ENCODE results near the gene TLCD3B.

TLCD3B gene

GRCh38 chr16:30030841-30031413, at the start of gene TLCD3B:
TLCD3B (minus strand) TSS chr16:30031271; CDS start chr16:30030527, 744 bp downstream.
- no peak for DNase-seq (ENCODE audit: low spot score)

GRCh38 chr16:30079480-30079879, 48.4 kb upstream of the TLCD3B start:
- no peak for DNase-seq (ENCODE audit: low spot score)

- no peak for DNase-seq (ENCODE audit: low spot score)
These were observed 47.7 kb upstream of the TLCD3B start for GRCh38 chr16:30078744-30079143.

GRCh38 chr16:30077656-30078055, 46.6 kb upstream of the TLCD3B start:
- no peak for DNase-seq (ENCODE audit: low spot score)

GRCh38 chr16:30076276-30076791, 45.3 kb upstream of the TLCD3B start:
- DNase-seq (ENCODE audit: low spot score) = no peak

- DNase-seq (ENCODE audit: low spot score) = peak; percentile 94
These were observed 44.6 kb upstream of the TLCD3B start, which contains the start of gene PPP4C for GRCh38 chr16:30075503-30076275. PPP4C (plus strand) TSS chr16:30075994; CDS start chr16:30076378, 384 bp downstream.

- DNase-seq (ENCODE audit: low spot score) = no peak
These were observed 39.4 kb upstream of the TLCD3B start for GRCh38 chr16:30070490-30070889.

- no peak for DNase-seq (ENCODE audit: low spot score)
These were observed 38.8 kb upstream of the TLCD3B start for GRCh38 chr16:30069611-30070462.

- no peak for DNase-seq (ENCODE audit: low spot score)
These were observed 37.9 kb upstream of the TLCD3B start for GRCh38 chr16:30068750-30069610.

- DNase-seq (ENCODE audit: low spot score) = no peak
These were observed 37.3 kb upstream of the TLCD3B start for GRCh38 chr16:30068333-30068732.

- no peak for DNase-seq (ENCODE audit: low spot score)
These were observed 36.5 kb upstream of the TLCD3B start for GRCh38 chr16:30067584-30067916.

GRCh38 chr16:30066761-30067583, 35.9 kb upstream of the TLCD3B start:
- DNase-seq (ENCODE audit: low spot score) = no peak

- DNase-seq (ENCODE audit: low spot score) = no peak
These were observed 35.1 kb upstream of the TLCD3B start for GRCh38 chr16:30065943-30066760.

GRCh38 chr16:30065102-30065942, 34.3 kb upstream of the TLCD3B start, which contains the start of gene ALDOA:
ALDOA (plus strand) TSS chr16:30065760; CDS start chr16:30066898, 1,138 bp downstream.
- peak; percentile 86 for DNase-seq (ENCODE audit: low spot score)

- no peak for DNase-seq (ENCODE audit: low spot score)
These were observed 33.6 kb upstream of the TLCD3B start for GRCh38 chr16:30064729-30065101.

- DNase-seq (ENCODE audit: low spot score) = peak; percentile 61
These were observed 33.0 kb upstream of the TLCD3B start for GRCh38 chr16:30063893-30064728.

- no peak for DNase-seq (ENCODE audit: low spot score)
These were observed 32.3 kb upstream of the TLCD3B start for GRCh38 chr16:30063278-30063892.

Measured in HuH-7.5 (cell line).